Fibroblast of pulmonary artery (primary cell): ENCODE results near the gene TPPP2.

Experiments used
- DNase-seq: peaks from one replicate; pipeline ENCODE4 v3.0.0-alpha.2; 2010; ENCODE audit warnings: low read depth
- H3K4me3 ChIP-seq: replicated peaks from 2 replicates; pipeline ENCODE4 v1.5.1; 2011; ENCODE audit warnings: low read depth, mild to moderate bottlenecking, control low read depth, low read length, moderate library complexity
- TF ChIP-seq, protein P1 (sequence below): IDR thresholded peaks from 2 replicates; pipeline ENCODE4 v1.5.1; 2011; ENCODE audit warnings: mild to moderate bottlenecking, control low read depth, low read length, inconsistent platforms; ENCODE audit errors: missing control alignments

TPPP2 gene

DNA sequence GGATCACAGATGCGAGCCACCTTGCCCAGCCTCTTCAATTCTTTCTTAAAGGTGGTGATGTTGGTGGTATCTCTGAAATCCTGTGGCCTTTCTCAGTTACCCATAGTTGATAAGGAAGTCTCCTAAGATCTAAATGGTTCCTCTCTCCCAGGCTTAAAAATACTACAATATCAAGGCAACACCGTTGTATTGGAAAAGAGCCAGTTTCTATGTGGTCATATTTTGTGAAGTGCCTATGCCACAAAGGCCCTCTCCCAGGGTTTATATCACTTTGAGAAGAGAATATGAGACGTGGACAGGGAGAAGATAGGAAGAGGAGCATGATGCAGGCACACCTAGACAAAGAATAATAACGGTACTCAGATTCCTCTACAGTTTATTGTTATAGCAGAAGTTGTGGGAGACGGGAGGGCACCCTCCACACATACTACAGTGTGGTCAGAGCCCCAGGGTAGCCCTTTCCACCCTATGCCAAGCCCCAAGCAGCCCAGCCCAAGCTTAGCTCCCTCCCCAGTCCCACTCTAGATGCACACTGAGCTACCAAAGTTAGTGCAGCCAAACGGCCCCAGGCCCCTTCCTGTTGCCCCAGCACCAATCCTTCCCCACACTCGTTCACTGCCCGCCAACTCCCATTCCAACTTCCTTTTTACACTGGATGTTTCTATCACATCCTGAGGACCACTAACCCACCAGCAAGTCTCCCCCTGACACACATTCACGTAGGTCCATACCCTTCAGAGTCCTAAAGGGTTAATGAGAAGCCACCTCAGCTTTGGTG is 13.4 kb upstream of the TPPP2 start:
- TF ChIP-seq, protein P1, sequence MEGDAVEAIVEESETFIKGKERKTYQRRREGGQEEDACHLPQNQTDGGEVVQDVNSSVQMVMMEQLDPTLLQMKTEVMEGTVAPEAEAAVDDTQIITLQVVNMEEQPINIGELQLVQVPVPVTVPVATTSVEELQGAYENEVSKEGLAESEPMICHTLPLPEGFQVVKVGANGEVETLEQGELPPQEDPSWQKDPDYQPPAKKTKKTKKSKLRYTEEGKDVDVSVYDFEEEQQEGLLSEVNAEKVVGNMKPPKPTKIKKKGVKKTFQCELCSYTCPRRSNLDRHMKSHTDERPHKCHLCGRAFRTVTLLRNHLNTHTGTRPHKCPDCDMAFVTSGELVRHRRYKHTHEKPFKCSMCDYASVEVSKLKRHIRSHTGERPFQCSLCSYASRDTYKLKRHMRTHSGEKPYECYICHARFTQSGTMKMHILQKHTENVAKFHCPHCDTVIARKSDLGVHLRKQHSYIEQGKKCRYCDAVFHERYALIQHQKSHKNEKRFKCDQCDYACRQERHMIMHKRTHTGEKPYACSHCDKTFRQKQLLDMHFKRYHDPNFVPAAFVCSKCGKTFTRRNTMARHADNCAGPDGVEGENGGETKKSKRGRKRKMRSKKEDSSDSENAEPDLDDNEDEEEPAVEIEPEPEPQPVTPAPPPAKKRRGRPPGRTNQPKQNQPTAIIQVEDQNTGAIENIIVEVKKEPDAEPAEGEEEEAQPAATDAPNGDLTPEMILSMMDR: no peak

DNA sequence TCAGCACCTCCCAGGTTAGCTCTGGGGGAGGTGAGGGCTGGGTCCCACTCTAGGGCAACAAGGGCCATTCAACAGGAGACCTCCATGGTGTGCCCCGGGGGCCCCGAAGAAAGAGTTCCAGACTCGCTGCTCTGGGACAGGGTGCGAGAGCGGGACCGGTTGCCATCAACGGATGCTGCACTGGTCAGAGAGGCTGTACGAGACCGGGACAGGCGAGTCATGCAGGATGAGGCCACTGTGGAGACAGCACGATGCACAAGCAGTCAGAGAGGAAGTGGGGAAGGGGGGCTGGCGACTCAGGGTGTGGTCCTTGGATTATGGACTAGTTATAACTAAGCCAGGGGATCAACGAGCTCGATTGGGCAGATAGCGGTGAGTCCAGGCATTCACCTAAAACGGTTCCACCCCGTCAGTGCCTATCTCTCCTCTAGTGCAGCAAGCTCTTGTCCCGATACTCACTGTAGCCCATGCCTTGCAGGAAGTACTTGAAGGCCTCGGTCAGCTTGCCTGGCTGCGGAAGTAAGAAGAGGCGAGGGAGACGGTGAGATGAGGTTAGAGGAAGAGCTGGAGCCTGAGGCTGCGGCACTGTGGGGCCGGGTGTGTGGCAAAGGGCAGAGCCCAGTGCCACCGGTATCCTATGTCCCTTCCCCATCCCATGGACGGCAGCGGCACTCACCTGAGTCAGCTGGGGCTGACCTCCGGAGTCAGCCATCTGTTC is 12.3 kb upstream of the TPPP2 start:
- no peak overlapping the region for H3K4me3 ChIP-seq
- TF ChIP-seq, protein P1: no peak
- no peak for DNase-seq

More for the DNA sequence above, 13.4 kb upstream of the TPPP2 start:
- DNase-seq: no peak
- H3K4me3 ChIP-seq: no peak overlapping the region

DNA sequence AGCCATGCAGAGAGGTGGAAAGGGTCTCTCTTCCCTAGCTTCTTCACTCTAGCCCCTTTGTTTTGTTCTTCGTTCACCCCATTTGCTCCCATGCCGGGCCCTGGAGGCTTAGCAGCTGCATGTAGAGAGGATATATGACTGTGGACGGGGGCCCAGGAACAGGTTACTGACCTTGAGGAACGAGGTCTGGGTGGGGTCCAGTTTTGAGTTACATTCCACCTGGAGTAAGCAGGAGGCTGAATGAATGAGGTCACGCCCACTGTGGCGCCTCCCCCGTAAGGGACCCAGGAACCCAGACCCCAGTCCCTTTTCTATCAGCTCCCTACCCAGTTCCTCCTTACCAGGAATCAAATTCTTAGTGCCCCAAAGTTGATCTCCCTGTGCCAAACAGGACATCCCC is 11.7 kb upstream of the TPPP2 start:
- no peak for DNase-seq
- TF ChIP-seq, protein P1: no peak

DNA sequence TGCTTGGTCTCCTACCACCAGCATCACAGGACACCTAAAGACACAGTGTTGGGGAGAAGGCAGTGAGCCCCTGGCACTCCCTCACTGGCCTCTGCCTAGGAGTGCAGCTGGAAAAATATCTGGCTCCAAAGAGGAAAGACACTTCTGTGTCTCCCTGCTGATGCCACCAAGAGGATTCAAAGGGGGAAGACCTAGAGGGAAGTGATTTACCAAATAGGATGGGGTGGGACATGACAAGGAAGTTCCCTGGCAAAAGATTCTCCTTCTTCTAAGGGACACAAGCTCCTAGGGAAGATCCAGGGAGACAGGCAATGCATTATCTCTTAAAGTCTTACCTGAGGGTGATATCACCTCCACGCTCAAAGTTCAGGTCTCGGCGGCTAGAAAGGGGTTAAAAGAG is 11.2 kb upstream of the TPPP2 start:
- DNase-seq: no peak
- TF ChIP-seq, protein P1: no peak
- H3K4me3 ChIP-seq: no peak overlapping the region

More for the DNA sequence above, 11.7 kb upstream of the TPPP2 start:
- no peak overlapping the region for H3K4me3 ChIP-seq

DNA sequence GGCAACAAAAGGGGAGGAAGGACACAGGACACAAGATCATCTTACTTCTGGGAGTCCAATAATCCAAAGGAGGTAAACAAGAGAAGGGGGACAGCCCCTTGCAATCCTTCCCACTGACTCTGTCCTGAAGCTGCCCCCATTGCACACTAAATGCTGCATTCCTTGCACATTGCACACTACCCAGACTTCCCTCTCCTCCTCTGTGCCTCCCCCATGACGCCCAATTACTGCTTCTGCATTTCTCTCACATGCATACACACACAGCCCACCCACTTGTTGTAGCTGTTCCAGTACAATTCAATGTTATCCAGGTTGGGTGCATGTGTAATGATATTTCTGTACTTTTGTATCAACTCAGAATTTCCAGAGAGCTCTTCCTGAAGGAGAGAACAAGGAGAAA is 10.7 kb upstream of the TPPP2 start:
- TF ChIP-seq, protein P1: no peak
- H3K4me3 ChIP-seq: no peak overlapping the region
- no peak for DNase-seq

DNA sequence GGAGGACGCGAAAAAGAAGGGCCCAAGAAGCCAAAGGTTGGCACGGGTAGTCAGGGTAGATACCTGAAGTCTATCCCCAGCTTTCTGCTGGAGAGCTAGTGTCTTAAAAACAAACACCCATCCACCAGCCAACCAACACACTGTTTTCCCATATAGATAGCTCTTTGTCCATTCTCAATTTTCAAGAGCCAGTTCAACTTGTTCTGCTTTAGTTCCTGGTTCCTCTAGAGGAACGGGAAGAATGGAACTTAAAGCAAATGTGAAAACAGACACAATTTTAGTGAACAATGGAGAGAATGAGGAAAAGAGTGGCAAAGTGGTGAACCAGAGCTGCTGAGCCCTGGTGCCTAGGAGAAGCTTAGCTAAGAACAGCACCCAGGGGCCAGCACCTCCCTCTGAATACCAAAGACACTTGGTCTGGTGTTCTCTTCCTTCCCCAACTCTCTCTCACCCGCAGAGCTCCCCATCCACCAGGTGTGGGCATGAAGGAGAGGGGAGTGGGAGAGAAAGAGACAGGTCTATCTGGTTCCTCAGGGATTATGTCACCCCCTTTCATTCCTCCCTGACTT is 9.0 kb upstream of the TPPP2 start:
- no peak overlapping the region for H3K4me3 ChIP-seq
- DNase-seq: no peak
- TF ChIP-seq, protein P1: no peak
